HepG2 (cell line): ENCODE data around the gene MMP24OS. TPM values are rescaled to one million over a fixed set of nuclear protein-coding genes. Genes with fewer than 3 reads are reported as not detected.

Experiments
- AGO1 ChIP-seq: fragments of 200-400 bp; formaldehyde crosslinking; IDR thresholded peaks from 2 replicates; pipeline ENCODE4 v1.6.1; 2017; ENCODE audit warnings: mild to moderate bottlenecking, low read depth, low read length, moderate library complexity; ENCODE audit not compliant: poor library complexity, severe bottlenecking
- ARNT ChIP-seq: fragments of 450-650 bp; IDR thresholded peaks from 2 replicates; pipeline ENCODE4 v1.6.1; 2017
- CBX5 ChIP-seq: sonication (generic); formaldehyde crosslinking; IDR thresholded peaks from 2 replicates; pipeline ENCODE4 v1.4.0; 2020; ENCODE audit warnings: missing genetic modification reagents, borderline replicate concordance
- CHD4 ChIP-seq: fragments of 200-600 bp; sonication (generic); IDR thresholded peaks from 2 replicates; pipeline ENCODE4 v1.7.0; 2017; ENCODE audit warnings: mild to moderate bottlenecking, low read length, borderline replicate concordance
- DZIP1 ChIP-seq: sonication (generic); formaldehyde crosslinking; IDR thresholded peaks from 2 replicates; pipeline ENCODE4 v1.5.0; 2020; ENCODE audit warnings: mild to moderate bottlenecking, missing genetic modification reagents
- GLI4 ChIP-seq: sonication (generic); formaldehyde crosslinking; IDR thresholded peaks from 2 replicates; pipeline ENCODE4 v1.5.1; 2020; ENCODE audit warnings: missing genetic modification reagents, mild to moderate bottlenecking, moderate library complexity, borderline replicate concordance
- IKZF4 ChIP-seq: sonication (generic); formaldehyde crosslinking; IDR thresholded peaks from 2 replicates; pipeline ENCODE4 v1.5.1; 2020; ENCODE audit warnings: borderline replicate concordance, mild to moderate bottlenecking, low read depth, missing genetic modification reagents; ENCODE audit errors: not compliant biosample characterization
- MED8 ChIP-seq: sonication (generic); formaldehyde crosslinking; IDR thresholded peaks from 2 replicates; pipeline ENCODE4 v1.8.1; 2023; ENCODE audit warnings: mild to moderate bottlenecking, missing genetic modification reagents; ENCODE audit not compliant: insufficient replicate concordance
- SNAPC2 ChIP-seq: sonication (generic); formaldehyde crosslinking; IDR thresholded peaks from 2 replicates; pipeline ENCODE4 v1.8.1; 2022; ENCODE audit warnings: mild to moderate bottlenecking, missing genetic modification reagents
- SSRP1 ChIP-seq: IDR thresholded peaks from 2 replicates; pipeline ENCODE4 v1.6.1; 2016; ENCODE audit warnings: control low read depth
- STAT5B ChIP-seq: sonication (generic); formaldehyde crosslinking; IDR thresholded peaks from 2 replicates; pipeline ENCODE4 v1.4.0; 2020; ENCODE audit warnings: missing genetic modification reagents
- TERF1 ChIP-seq: sonication (generic); formaldehyde crosslinking; IDR thresholded peaks from 2 replicates; pipeline ENCODE4 v1.8.0; 2022; ENCODE audit warnings: mild to moderate bottlenecking, missing genetic modification reagents, moderate library complexity
- TGIF2 ChIP-seq: IDR thresholded peaks from 2 replicates; pipeline ENCODE4 v1.6.1; 2016; ENCODE audit warnings: control low read depth, missing compliant biosample characterization
- TP53 ChIP-seq: sonication (generic); formaldehyde crosslinking; conservative IDR thresholded peaks from 2 replicates; pipeline ENCODE4 v1.4.0; 2020; ENCODE audit warnings: missing genetic modification reagents
- ZNF280B ChIP-seq: sonication (generic); formaldehyde crosslinking; IDR thresholded peaks from 2 replicates; pipeline ENCODE4 v1.5.0; 2020; ENCODE audit warnings: missing genetic modification reagents, mild to moderate bottlenecking, borderline replicate concordance
- ZNF44 ChIP-seq: sonication (generic); formaldehyde crosslinking; IDR thresholded peaks from 2 replicates; pipeline ENCODE4 v1.5.1; 2020; ENCODE audit warnings: mild to moderate bottlenecking, missing genetic modification reagents
- ZNF652 ChIP-seq: IDR thresholded peaks from 2 replicates; pipeline ENCODE4 v1.6.1; 2016; ENCODE audit warnings: low read depth, borderline replicate concordance
- polyA plus RNA-seq, 8 experiments: library from polyadenylated mRNA; depleted of rRNA in 3 of 8; stranded (reverse) in 7 of 8; unstranded in 1 of 8; fragments of >200 nt; fragmentation: Illumina TruSeq in 4 of 8; extraction: Trizol in 4 of 8; gene quantifications; 2 replicates each; pipeline versions ENCODE4 v1.2.1 to v1.2.3, GENCODE V29; 2011 to 2016; ENCODE audit warnings: low read depth in 4 of 8, missing spikeins in 1 of 8, mixed read lengths in 1 of 8; ENCODE audit not compliant: insufficient read depth in 1 of 8
- total RNA-seq, 5 experiments: library from RNA; depleted of rRNA; stranded (reverse); fragments of >200 nt; fragmentation: Illumina TruSeq; extraction: Trizol; gene quantifications; 2 replicates each; pipeline ENCODE4 v1.2.3, GENCODE V29; 2016; ENCODE audit warnings: low read depth in 1 of 5
- TF ChIP-seq, protein P1 (sequence below): sonication (generic); formaldehyde crosslinking; IDR thresholded peaks from 2 replicates; pipeline ENCODE4 v1.4.0; 2020; ENCODE audit warnings: missing genetic modification reagents
- TF ChIP-seq, protein P2 (sequence below): sonication (generic); formaldehyde crosslinking; IDR thresholded peaks from 2 replicates; pipeline ENCODE4 v1.8.0; 2022; ENCODE audit warnings: mild to moderate bottlenecking, missing genetic modification reagents, moderate library complexity

The MMP24OS gene
- total and polyA plus RNA-seq, 2 of the 13 experiments (the other 11 are each of a cell fraction or from before 2014, with no cell fraction given), result 6.0 to 8.5 TPM

DNA sequence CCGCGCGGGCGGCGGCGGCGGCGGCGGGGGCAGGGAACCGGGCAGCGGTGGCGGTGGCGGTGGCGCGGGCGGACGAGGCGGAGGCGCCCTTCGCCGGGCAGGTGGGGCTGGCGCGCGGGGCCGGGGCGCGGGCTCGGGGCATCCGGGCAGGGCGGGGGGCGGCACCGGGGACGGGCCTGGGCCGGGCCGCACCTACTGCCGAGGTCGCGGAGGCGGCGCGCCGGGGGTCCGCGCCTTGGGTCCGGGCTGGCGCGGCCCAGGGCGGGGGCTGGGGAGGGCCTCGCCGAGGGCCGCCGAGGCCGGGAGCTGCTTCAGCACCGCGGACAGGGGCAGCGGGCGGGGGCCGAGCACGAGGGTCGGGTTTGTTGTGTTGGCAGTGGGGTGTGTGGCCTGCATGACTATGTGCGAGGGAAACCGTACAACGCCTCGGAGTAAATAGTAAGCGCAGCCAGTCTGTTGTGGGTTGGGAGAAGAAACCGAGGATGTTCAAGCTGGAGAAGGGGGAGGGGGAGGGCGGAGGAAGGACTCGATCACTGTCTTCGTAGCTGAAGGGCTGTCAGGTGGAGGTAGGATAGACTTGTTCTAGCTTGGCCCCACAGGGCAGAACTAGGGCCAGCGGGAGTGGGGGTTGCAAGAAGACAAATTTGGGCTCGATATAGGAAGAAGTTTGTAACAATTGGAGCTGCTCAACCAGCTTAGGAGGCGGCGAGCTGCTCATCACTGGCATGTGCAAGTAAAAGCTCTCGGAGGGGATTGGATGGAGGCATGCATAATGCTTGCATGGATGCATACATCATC, 50.8 kb downstream of the MMP24OS start (continued):
- TF ChIP-seq CBX5 (CRISPR knock-in tag) (peak; percentile 63; the same call in 1 of the 2 replicates), GLI4 (CRISPR knock-in tag) (peak; percentile 95), AGO1 (no peak), CHD4 (no peak), ZNF44 (CRISPR knock-in tag) (peak; percentile 72; the same call in 1 of the 2 replicates), SSRP1 (CRISPR knock-in tag) (no peak), STAT5B (CRISPR knock-in tag) (peak; percentile 94), TGIF2 (CRISPR knock-in tag) (peak; percentile 96), MED8 (CRISPR knock-in tag) (no peak), SNAPC2 (CRISPR knock-in tag) (no peak), ZNF652 (CRISPR knock-in tag) (no peak), ZNF280B (CRISPR knock-in tag) (peak; percentile 93), TERF1 (CRISPR knock-in tag) (peak; percentile 93; the same call in 1 of the 2 replicates), TP53 (peak; percentile 88; the same call in 1 of the 2 replicates), DZIP1 (CRISPR knock-in tag) (peak; percentile 81; the same call in 1 of the 2 replicates), IKZF4 (CRISPR knock-in tag) (peak; percentile 98), ARNT (no peak)
- TF ChIP-seq, protein P1, sequence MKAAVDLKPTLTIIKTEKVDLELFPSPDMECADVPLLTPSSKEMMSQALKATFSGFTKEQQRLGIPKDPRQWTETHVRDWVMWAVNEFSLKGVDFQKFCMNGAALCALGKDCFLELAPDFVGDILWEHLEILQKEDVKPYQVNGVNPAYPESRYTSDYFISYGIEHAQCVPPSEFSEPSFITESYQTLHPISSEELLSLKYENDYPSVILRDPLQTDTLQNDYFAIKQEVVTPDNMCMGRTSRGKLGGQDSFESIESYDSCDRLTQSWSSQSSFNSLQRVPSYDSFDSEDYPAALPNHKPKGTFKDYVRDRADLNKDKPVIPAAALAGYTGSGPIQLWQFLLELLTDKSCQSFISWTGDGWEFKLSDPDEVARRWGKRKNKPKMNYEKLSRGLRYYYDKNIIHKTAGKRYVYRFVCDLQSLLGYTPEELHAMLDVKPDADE (CRISPR knock-in tag), result peak; percentile 96
- TF ChIP-seq, protein P2, sequence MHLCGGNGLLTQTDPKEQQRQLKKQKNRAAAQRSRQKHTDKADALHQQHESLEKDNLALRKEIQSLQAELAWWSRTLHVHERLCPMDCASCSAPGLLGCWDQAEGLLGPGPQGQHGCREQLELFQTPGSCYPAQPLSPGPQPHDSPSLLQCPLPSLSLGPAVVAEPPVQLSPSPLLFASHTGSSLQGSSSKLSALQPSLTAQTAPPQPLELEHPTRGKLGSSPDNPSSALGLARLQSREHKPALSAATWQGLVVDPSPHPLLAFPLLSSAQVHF (CRISPR knock-in tag), result peak; percentile 83; the same call in 1 of the 2 replicates
